Measurements from ENCODE around the gene CCM2L.

GRCh38 chr20:31992086-31992485, 18.2 kb upstream of the CCM2L start:
- TF ChIP-seq REST (IDR thresholded peaks at IDR 0.05; ENCODE audit: low read depth, low read length), result no peak
- TF ChIP-seq ZNF592 (IDR thresholded peaks at IDR 0.05), result no peak
- no peak for TF ChIP-seq NFIC (IDR thresholded peaks at IDR 0.05; ENCODE audit: low read depth, low read length)
- TF ChIP-seq EZH2 (IDR thresholded peaks at IDR 0.05; ENCODE audit: borderline replicate concordance, control insufficient read depth, low read depth, low read length), result no peak
- TF ChIP-seq ZNF274 (IDR thresholded peaks at IDR 0.05; ENCODE audit: insufficient read depth, insufficient read length), result no peak
- TF ChIP-seq FOXM1 (IDR thresholded peaks at IDR 0.05; ENCODE audit: low read depth, low read length), result no peak
- TF ChIP-seq, protein P1, sequence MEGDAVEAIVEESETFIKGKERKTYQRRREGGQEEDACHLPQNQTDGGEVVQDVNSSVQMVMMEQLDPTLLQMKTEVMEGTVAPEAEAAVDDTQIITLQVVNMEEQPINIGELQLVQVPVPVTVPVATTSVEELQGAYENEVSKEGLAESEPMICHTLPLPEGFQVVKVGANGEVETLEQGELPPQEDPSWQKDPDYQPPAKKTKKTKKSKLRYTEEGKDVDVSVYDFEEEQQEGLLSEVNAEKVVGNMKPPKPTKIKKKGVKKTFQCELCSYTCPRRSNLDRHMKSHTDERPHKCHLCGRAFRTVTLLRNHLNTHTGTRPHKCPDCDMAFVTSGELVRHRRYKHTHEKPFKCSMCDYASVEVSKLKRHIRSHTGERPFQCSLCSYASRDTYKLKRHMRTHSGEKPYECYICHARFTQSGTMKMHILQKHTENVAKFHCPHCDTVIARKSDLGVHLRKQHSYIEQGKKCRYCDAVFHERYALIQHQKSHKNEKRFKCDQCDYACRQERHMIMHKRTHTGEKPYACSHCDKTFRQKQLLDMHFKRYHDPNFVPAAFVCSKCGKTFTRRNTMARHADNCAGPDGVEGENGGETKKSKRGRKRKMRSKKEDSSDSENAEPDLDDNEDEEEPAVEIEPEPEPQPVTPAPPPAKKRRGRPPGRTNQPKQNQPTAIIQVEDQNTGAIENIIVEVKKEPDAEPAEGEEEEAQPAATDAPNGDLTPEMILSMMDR (IDR thresholded peaks at IDR 0.05 in 2 of 3, conservative IDR thresholded peaks at IDR 0.05 in 1 of 3; ENCODE audit: control insufficient read depth in 2 of 3, extremely low read depth in 1 of 3, insufficient read depth in 1 of 3, low read depth in 3 of 3, low read length in 3 of 3), result no peak
- no peak for TF ChIP-seq POLR2A (IDR thresholded peaks at IDR 0.05; ENCODE audit: low read depth, low read length)
- TF ChIP-seq IRF5 (IDR thresholded peaks at IDR 0.05; ENCODE audit: borderline replicate concordance), result no peak
- no peak for TF ChIP-seq HDGF (IDR thresholded peaks at IDR 0.05)
